Right lung (tissue), 10 donors: ENCODE results near the gene SLC35F3. TPM values are rescaled to one million over a fixed set of nuclear protein-coding genes. Genes with fewer than 3 reads are reported as not detected.
"Not testable (repeated sequence)": the region's sequence is repeated elsewhere in the genome, so short reads cannot be mapped to it uniquely, and the experiment has no call there.

Experiments used
- DNase-seq, 2 donors: peaks; one replicate each; pipeline ENCODE4 v3.0.0-alpha.2; 2013
- long read RNA-seq, 8 donors: transcript quantifications; one replicate each; lab custom pipeline, GENCODE V29; 2026
- polyA plus RNA-seq, 5 donors: library from polyadenylated mRNA; unstranded; fragments of 120-200 nt; gene quantifications; one replicate each; pipeline versions ENCODE4 v1.2.1 to v1.2.3, GENCODE V29; 2013; ENCODE audit warnings: inconsistent platforms in 1 of 5, low replicate concordance in 1 of 5; ENCODE audit not compliant: insufficient read length in 5 of 5, insufficient read depth in 1 of 5

The SLC35F3 gene
- 1 to 10 TPM in 4 of 5 donors, under 1 TPM in 1; 0.97 to 1.9 (median 1.8) TPM for polyA plus RNA-seq
- long read RNA-seq, donor 1: 0 reads
- long read RNA-seq, donor 2, partial matches to known transcripts: 0 of 1 reads
- long read RNA-seq, donor 2, other reads (novel, unspliced or antisense): 0 of 1 reads
- long read RNA-seq, donor 3: 0 reads
- long read RNA-seq, donor 4: 0 reads
- long read RNA-seq, donor 5: 0 reads
- long read RNA-seq, donor 6, partial matches to known transcripts: 0 of 1 reads
- long read RNA-seq, donor 6, other reads (novel, unspliced or antisense): 0 of 1 reads
- long read RNA-seq, donor 7, partial matches to known transcripts: 0 of 1 reads
- long read RNA-seq, donor 7, other reads (novel, unspliced or antisense): 0 of 1 reads
- long read RNA-seq, donor 8: 0 reads

DNA sequence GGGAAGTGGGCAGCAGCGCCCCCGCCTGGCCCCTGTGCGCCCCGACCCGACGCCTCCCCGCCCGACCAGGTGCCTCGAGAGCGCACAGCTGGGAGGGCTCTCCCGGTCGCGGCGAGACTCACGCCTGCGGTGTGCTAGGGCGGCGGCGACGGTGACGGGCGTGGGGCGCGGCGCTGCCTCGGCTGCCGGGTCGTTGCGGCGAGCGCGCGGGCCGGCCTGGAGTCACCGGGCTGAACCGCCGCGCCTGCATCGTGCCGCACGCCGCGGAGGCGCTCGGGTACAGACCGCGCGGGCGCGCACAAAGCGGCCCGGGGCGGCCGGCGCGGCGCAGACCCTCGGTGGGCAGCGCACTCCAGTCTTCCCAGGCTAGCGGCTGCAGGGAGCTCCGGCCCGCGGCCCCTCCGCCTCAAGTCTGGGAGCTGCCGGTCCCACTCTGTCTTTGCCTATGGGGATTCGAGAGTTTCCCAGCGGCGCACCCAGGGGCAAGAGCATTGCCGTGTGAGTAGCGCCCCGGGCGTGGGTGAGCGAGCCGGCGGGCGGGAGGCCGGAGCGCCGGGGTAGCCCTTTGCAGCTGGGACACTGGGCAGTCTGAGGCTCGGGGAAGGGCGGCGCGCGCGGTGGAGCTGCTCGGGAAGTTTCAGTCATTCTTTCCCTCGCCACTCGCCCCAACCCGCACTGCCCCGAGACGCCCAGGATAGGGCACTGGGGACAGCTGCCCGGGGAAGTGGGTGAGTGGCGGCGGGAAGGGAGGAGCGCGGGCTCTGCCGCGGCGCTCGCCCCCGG, at the start of gene SLC35F3:
Gene SLC35F3, plus strand, starts transcription at position 44 of the 783 bp plus-strand sequence.
- peak in 1 of 2 donors; percentile 17 for DNase-seq

- DNase-seq: no peak
Measured at GRCh38 chr1:233859446-233859845, 45.0 kb upstream of the SLC35F3 start.

- no peak for DNase-seq
Measured at GRCh38 chr1:233863901-233864545, 40.5 kb upstream of the SLC35F3 start.

GRCh38 chr1:233864578-233864977, 39.9 kb upstream of the SLC35F3 start:
- no peak for DNase-seq

- DNase-seq: no peak
Measured at GRCh38 chr1:233865216-233865615, 39.3 kb upstream of the SLC35F3 start.

DNA sequence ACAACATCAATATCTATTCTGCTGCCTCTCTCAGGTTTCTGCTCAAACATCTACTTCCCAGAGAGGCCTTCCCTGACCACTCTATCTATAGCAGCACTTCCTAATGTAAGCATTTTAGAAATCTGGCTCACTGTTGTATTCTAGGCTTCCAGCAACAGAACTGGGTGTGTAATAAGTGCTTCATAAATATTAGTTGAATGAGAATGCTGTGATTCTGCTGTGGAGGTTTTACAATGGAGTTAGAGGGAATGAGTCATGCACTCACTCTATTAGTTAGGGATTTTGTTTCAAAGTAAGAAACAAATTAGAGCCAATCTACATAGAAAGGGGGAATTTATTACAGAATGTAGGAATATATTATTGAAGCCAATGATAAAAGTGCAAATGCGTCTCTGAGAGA, 38.6 kb upstream of the SLC35F3 start:
- no peak for DNase-seq

- DNase-seq: no peak
Measured at GRCh38 chr1:233867028-233867427, 37.4 kb upstream of the SLC35F3 start.

GRCh38 chr1:233868461-233868860, 36.0 kb upstream of the SLC35F3 start:
- no peak for DNase-seq

- DNase-seq: no peak
Measured at GRCh38 chr1:233869680-233870079, 34.8 kb upstream of the SLC35F3 start.

DNA sequence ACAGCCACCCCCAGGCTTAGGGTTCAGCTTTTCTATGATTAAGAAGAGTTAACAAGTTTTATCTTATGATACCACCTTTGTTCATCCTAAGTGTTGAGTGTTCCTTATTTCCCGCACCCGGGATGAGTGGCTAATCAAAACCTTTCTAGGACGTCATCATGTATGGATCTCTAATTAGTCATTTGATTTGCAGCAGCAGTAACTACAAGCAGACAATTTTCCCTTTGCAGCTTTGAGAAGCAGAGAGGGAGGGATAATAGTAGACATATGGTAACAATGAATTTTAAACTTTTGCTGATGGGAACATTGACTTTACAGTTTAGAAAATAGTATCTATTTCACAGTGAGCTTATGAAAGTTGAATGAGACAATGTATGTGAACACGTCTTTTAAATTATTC, 30.8 kb upstream of the SLC35F3 start:
- DNase-seq: no peak

- no peak for DNase-seq
Measured at GRCh38 chr1:233879841-233880240, 24.6 kb upstream of the SLC35F3 start.

DNA sequence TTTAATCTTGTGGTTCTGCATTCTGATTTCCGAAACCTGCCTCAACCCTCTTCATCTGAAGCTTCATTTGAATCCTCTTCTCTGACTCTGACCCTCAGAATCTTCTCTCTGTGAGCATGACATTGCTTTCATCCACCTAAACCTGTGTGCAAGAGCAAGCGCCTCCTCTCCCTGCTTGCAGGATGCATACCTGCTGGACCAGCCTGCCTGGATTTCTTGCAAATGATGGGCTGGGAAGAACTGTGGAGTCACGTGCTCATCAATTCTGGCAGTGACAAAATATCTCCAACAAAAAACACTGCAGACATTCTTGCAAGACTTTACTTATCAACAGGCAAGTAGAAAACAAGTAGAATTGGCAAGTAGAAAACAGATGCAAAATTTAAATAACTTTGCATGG, 20.8 kb upstream of the SLC35F3 start:
- no peak for DNase-seq

GRCh38 chr1:233884461-233885151, 19.9 kb upstream of the SLC35F3 start:
- no peak for DNase-seq

DNA sequence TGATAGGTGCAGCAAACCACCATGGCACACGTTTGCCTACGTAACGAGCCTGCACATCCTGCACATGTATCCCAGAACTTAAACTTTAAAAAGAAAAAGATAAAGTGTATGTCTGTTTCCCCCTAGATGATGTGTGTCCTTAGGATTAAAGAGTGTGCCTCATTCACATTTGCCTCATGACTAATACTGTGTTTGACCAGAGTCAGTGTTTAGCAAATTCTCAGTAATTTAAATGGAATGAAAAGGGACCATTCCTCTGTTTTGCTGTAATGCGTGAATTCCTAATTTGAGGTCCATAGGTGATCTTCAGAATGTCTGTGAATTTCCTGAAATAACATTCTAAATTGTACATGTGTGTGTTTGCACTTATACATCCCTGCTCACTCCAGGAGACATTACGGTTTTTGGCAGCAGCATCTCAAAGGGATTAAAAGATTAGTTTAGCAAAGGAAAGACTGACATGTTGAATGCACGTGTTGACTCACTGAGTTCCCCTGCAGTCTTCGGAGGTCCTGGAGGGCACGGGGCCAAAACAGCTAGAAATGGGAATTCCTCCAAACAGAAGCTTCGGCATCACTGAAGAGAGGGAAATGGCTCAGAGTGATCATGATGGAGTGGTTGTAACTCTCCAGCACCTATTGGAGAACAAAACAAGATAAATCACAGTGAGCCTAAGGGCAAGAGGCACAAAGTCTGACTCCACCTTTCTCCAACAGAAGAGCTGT, 19.1 kb upstream of the SLC35F3 start:
- DNase-seq: no peak

- DNase-seq: not testable (repeated sequence)
Measured at GRCh38 chr1:233891151-233891550, 13.3 kb upstream of the SLC35F3 start.

- no peak for DNase-seq
Measured at GRCh38 chr1:233897325-233898162, 6.9 kb upstream of the SLC35F3 start.

DNA sequence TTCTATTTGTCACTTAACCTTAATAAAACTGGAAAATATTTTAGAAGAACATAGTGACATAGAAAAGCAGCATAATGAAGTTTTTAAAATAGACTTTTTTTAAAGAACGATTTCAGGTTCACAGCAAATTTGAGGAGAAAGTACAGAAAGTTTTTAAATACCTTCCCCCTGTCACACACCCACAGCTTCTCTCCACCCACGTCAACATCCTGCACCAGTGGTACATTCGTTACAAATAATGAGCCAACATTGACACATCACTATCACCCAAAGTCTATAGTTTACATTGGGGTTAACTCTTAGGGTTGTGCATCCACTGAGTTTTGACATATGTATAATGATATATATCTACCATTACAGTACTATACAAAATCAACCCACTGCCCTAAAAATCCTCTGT, 3.0 kb upstream of the SLC35F3 start:
- DNase-seq: no peak

DNA sequence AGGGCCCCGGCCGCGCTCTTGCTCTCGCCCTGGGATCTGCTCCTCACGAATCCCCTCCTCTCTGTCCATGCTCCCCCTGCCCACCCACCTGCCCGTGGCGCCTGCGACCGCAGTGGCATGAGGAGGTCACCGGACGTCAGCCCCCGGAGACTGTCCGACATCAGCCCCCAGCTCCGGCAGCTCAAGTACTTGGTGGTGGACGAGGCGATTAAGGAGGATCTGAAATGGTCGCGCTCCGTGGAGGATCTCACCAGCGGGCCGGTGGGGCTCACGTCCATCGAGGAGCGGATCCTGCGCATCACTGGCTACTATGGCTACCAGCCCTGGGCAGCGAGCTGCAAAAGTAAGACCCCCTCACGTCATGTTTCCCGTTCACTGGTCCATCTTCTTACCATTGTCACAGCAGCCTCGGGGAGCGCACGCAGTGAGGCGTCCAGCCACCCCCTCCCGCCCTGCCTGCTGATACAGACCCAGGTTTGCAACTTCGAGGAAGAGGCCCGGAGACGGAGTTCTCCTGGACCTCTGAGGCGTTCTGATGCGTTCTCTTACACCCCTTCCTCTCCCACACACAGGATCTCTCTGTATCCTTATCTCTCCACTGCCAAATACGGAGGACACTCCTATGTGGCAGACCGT, 1.1 kb downstream of the SLC35F3 start:
- no peak for DNase-seq

- DNase-seq: no peak
Measured at GRCh38 chr1:233907151-233907550, 2.7 kb downstream of the SLC35F3 start.

GRCh38 chr1:233908092-233908491, 3.6 kb downstream of the SLC35F3 start:
- DNase-seq: no peak
